Measurements from ENCODE around the gene ANKRD13A. TPM values are rescaled to one million over a fixed set of nuclear protein-coding genes. Genes with fewer than 3 reads are reported as not detected.
"Not testable (repeated sequence)": the region's sequence is repeated elsewhere in the genome, so short reads cannot be mapped to it uniquely, and the experiment has no call there.

ANKRD13A gene
- total RNA-seq, 1 donor from 2014 or later, result 22.5 TPM

DNA sequence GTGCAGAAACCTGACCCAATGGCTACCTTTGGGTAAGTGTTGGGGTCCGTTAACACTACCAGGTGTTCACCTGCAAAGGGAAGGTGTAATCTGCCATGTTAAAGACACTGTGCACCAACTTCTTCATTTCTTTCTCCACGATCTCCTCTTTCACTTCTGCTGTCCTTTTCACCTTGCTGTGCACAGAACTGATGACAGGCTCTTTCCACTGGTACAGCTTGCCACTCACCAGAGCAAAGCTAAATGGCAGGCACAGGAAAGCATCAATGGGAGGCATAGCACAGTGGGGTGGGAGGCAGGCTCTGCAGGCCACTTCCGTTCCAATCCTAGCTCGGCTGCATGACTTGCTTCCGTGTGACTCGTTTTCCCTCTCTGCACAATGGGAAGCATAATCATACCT is 51.7 kb downstream of the ANKRD13A start:
- Mint-ChIP-seq H3K4me3 (ENCODE audit: unreplicated experiment) (no peak overlapping the region), H3K9me3 (ENCODE audit: unreplicated experiment) (peaks cover 6% of the 10 kb centered on the region), H3K4me1 (ENCODE audit: low read depth, unreplicated experiment) (peaks cover 19% of the 10 kb centered on the region), H3K27me3 (ENCODE audit: low read depth, unreplicated experiment) (no peaks in the 10 kb centered on the region), H3K36me3 (ENCODE audit: low read depth, unreplicated experiment) (no peaks in the 10 kb centered on the region), H3K27ac (ENCODE audit: unreplicated experiment) (no peak overlapping the region)
- H3K79me2 ChIP-seq (ENCODE audit: insufficient read depth, low read length), result peaks cover 25% of the 10 kb centered on the region
- TF ChIP-seq EZH2 (IDR thresholded peaks at IDR 0.05; ENCODE audit: insufficient read depth, low read length), result no peak
- TF ChIP-seq, protein P1, sequence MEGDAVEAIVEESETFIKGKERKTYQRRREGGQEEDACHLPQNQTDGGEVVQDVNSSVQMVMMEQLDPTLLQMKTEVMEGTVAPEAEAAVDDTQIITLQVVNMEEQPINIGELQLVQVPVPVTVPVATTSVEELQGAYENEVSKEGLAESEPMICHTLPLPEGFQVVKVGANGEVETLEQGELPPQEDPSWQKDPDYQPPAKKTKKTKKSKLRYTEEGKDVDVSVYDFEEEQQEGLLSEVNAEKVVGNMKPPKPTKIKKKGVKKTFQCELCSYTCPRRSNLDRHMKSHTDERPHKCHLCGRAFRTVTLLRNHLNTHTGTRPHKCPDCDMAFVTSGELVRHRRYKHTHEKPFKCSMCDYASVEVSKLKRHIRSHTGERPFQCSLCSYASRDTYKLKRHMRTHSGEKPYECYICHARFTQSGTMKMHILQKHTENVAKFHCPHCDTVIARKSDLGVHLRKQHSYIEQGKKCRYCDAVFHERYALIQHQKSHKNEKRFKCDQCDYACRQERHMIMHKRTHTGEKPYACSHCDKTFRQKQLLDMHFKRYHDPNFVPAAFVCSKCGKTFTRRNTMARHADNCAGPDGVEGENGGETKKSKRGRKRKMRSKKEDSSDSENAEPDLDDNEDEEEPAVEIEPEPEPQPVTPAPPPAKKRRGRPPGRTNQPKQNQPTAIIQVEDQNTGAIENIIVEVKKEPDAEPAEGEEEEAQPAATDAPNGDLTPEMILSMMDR (IDR thresholded peaks at IDR 0.05; ENCODE audit: insufficient read depth, low read depth, low read length), result no peak
- H3K4me1 ChIP-seq (ENCODE audit: insufficient read depth, low read length), result peaks cover 16% of the 10 kb centered on the region
- no peak overlapping the region for H2AFZ ChIP-seq (ENCODE audit: low read depth, low read length)
- H3K27ac ChIP-seq (ENCODE audit: low read depth, low read length), result no peak overlapping the region
- H3K9me3 ChIP-seq (ENCODE audit: insufficient read depth, low read depth, low read length), result no peaks in the 10 kb centered on the region
- DNase-seq (ENCODE audit: low read depth) (no peak), FAIRE-seq (no peak)
- H3K4me3 ChIP-seq (ENCODE audit: insufficient read depth, low read depth, low read length), result no peak overlapping the region
- H3K36me3 ChIP-seq (ENCODE audit: insufficient read depth, low read length), result no peaks in the 10 kb centered on the region
- no peak overlapping the region for H3K4me2 ChIP-seq (ENCODE audit: low read length)
- peaks cover 11% of the 10 kb centered on the region for H4K20me1 ChIP-seq (ENCODE audit: insufficient read depth, low read length)
- H3K27me3 ChIP-seq (ENCODE audit: insufficient read depth, low read length), result no peaks in the 10 kb centered on the region
- no peak overlapping the region for H3K9ac ChIP-seq (ENCODE audit: low read length)

DNA sequence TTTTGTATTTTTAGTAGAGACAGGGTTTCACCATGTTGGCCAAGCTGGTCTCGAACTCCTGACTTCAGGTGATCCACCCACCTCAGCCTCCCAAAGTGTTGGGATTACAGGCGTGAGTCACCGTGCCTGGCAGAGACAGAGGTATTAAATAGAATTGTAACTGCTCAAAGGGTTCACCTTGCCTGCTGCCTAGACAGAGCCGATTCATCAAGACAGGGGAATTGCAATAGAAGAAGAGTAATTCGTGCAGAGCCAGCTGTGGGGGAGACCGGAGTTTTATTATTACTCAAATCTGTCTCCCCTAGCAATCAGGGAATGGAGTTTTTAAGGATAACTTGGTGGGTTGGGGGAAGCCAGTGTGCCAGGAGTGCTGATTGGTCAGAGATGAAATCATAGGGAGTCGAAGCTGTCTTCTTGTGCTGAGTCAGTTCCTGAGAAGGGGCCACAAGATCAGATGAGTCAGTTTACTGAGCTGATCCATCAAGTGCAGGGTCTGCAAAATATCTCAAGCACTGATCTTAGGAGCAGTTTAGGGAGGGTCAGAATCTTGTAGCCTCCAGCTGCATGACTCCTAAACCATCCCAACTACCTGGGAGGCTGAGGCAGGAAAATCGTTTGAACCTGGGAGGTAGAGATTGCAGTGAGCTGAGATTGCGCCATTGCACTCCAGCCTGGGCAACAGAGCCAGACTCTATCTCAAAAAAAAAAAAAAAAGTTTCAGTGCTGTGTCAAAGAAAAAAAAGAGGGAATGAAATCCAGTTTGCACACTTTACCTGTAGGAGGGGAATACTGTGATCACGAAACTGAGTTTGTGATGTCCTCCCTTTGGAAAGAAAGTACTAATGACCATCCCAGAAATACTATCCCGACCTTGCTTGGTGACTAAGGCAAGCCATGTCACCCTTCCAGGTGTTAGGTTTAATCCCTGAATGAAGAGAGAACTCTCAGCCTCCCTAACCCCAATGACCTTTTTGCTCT is 56.4 kb downstream of the ANKRD13A start:
- H3K9me3 Mint-ChIP-seq (ENCODE audit: unreplicated experiment); H3K36me3 Mint-ChIP-seq (ENCODE audit: low read depth, unreplicated experiment); H3K79me2 ChIP-seq (ENCODE audit: insufficient read depth, low read length); H3K4me3 ChIP-seq (ENCODE audit: insufficient read depth, low read depth, low read length); H3K27me3 ChIP-seq (ENCODE audit: insufficient read depth, low read length); H2AFZ ChIP-seq (ENCODE audit: low read depth, low read length); FAIRE-seq; H3K9me3 ChIP-seq (ENCODE audit: insufficient read depth, low read depth, low read length); H3K36me3 ChIP-seq (ENCODE audit: insufficient read depth, low read length); H3K27me3 Mint-ChIP-seq (ENCODE audit: low read depth, unreplicated experiment); H4K20me1 ChIP-seq (ENCODE audit: insufficient read depth, low read length): not testable (repeated sequence)
- H3K4me2 ChIP-seq (ENCODE audit: low read length), result peak overlapping the region; percentile 66
- H3K4me3 Mint-ChIP-seq (ENCODE audit: unreplicated experiment), result peak overlapping the region; percentile 3
- peak; percentile 97 for DNase-seq (ENCODE audit: low read depth)
- H3K4me1 ChIP-seq (ENCODE audit: insufficient read depth, low read length), result peaks cover 23% of the 10 kb centered on the region
- peak overlapping the region; percentile 86 for H3K27ac Mint-ChIP-seq (ENCODE audit: unreplicated experiment)
- peaks cover 29% of the 10 kb centered on the region for H3K4me1 Mint-ChIP-seq (ENCODE audit: low read depth, unreplicated experiment)
- peak overlapping the region; percentile 1 for H3K9ac ChIP-seq (ENCODE audit: low read length)
- H3K27ac ChIP-seq (ENCODE audit: low read depth, low read length), result peak overlapping the region; percentile 70

DNA sequence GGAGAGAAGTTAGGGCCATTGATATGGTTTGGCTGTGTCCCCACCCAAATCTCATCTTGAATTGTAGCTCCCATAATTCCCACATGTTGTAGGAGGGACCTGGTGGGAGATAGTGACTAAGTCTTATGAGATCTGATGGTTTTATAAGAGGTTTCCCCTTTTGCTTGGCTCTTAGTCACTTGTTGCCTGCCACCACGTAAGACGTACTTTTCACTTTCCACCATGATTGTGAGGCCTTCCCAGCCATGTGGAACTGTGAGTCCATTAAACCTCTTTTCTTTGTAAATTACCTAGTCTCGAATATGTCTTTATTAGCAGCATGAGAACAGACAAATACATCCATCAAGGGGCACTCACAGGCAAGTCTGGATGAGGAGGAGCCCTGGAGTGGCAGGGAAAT is 57.4 kb downstream of the ANKRD13A start:
- not testable (repeated sequence) for H3K27me3 Mint-ChIP-seq (ENCODE audit: low read depth, unreplicated experiment); H3K9me3 ChIP-seq (ENCODE audit: insufficient read depth, low read depth, low read length); H3K4me2 ChIP-seq (ENCODE audit: low read length); H3K4me3 Mint-ChIP-seq (ENCODE audit: unreplicated experiment); H3K9ac ChIP-seq (ENCODE audit: low read length); FAIRE-seq; H3K36me3 ChIP-seq (ENCODE audit: insufficient read depth, low read length); H2AFZ ChIP-seq (ENCODE audit: low read depth, low read length); H3K27ac ChIP-seq (ENCODE audit: low read depth, low read length); H3K9me3 Mint-ChIP-seq (ENCODE audit: unreplicated experiment); H3K79me2 ChIP-seq (ENCODE audit: insufficient read depth, low read length); H3K4me3 ChIP-seq (ENCODE audit: insufficient read depth, low read depth, low read length); H4K20me1 ChIP-seq (ENCODE audit: insufficient read depth, low read length); H3K36me3 Mint-ChIP-seq (ENCODE audit: low read depth, unreplicated experiment); H3K27me3 ChIP-seq (ENCODE audit: insufficient read depth, low read length)
- peaks cover 29% of the 10 kb centered on the region for H3K4me1 Mint-ChIP-seq (ENCODE audit: low read depth, unreplicated experiment)
- peaks cover 23% of the 10 kb centered on the region for H3K4me1 ChIP-seq (ENCODE audit: insufficient read depth, low read length)
- peak overlapping the region; percentile 64 for H3K27ac Mint-ChIP-seq (ENCODE audit: unreplicated experiment)
- DNase-seq (ENCODE audit: low read depth), result peak; percentile 32

All from astrocyte (in vitro differentiated cells and primary cell).